C4-2B (cell line): ENCODE data around the gene SRRD.
A peak's percentile ranks its signal among the peaks of the same experiment; 100 is the strongest.

Experiments
- ZFX ChIP-seq: fragments of 450-650 bp; IDR thresholded peaks from 2 replicates; pipeline ENCODE4 v1.6.1; 2017
- TF ChIP-seq, protein P1 (sequence below): fragments of 450-650 bp; conservative IDR thresholded peaks from 2 replicates; pipeline ENCODE4 v1.5.1; 2017; ENCODE audit warnings: mild to moderate bottlenecking

DNA sequence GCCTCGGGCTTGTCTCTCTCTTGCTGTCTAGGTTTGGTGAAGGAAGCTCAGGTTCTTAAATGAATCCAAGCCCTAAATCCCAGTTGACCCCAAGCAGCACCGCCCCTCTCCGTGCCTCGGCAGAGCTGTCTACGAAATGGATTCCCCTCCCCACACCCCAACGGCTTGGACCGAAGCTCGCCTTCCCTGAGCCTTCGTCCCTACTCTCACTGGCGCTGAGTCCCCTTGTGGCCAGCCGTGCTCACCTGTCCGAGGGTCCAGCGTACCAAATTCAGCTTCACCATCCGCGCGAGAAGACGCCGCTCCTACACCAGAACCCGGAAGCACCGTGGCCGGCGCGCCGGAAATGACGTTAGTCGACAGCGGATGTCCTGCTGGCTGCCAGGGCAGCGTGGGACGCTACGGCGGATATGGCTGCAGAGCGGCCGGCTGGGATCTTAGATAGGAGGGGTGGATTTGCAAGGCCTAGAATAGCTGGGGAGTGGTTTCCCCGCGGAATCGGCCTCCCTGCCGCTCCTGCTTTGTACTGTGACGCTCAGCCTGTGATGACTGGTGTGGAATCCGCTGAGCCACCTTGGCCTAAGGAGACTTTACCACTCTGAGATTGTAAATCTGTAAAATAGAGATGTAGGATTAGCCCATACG is 28.6 kb downstream of the SRRD start, which contains the start of gene TFIP11:
- TF ChIP-seq, protein P1, sequence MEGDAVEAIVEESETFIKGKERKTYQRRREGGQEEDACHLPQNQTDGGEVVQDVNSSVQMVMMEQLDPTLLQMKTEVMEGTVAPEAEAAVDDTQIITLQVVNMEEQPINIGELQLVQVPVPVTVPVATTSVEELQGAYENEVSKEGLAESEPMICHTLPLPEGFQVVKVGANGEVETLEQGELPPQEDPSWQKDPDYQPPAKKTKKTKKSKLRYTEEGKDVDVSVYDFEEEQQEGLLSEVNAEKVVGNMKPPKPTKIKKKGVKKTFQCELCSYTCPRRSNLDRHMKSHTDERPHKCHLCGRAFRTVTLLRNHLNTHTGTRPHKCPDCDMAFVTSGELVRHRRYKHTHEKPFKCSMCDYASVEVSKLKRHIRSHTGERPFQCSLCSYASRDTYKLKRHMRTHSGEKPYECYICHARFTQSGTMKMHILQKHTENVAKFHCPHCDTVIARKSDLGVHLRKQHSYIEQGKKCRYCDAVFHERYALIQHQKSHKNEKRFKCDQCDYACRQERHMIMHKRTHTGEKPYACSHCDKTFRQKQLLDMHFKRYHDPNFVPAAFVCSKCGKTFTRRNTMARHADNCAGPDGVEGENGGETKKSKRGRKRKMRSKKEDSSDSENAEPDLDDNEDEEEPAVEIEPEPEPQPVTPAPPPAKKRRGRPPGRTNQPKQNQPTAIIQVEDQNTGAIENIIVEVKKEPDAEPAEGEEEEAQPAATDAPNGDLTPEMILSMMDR, result no peak
- peak; percentile 79 for TF ChIP-seq ZFX
